HG03066 (cell line): Measurements from ENCODE around the gene LRRC47.
A peak's percentile ranks its signal among the peaks of the same experiment; 100 is the strongest.
"Not testable (repeated sequence)": the region's sequence is repeated elsewhere in the genome, so short reads cannot be mapped to it uniquely, and the experiment has no call there.

ENCODE experiments used
- ATAC-seq: cut with Tn5 transposase; IDR thresholded peaks from one replicate; pipeline ENCODE4 v1.9.1; 2021; ENCODE audit warnings: low read depth; ENCODE audit not compliant: unreplicated experiment

Gene LRRC47

DNA sequence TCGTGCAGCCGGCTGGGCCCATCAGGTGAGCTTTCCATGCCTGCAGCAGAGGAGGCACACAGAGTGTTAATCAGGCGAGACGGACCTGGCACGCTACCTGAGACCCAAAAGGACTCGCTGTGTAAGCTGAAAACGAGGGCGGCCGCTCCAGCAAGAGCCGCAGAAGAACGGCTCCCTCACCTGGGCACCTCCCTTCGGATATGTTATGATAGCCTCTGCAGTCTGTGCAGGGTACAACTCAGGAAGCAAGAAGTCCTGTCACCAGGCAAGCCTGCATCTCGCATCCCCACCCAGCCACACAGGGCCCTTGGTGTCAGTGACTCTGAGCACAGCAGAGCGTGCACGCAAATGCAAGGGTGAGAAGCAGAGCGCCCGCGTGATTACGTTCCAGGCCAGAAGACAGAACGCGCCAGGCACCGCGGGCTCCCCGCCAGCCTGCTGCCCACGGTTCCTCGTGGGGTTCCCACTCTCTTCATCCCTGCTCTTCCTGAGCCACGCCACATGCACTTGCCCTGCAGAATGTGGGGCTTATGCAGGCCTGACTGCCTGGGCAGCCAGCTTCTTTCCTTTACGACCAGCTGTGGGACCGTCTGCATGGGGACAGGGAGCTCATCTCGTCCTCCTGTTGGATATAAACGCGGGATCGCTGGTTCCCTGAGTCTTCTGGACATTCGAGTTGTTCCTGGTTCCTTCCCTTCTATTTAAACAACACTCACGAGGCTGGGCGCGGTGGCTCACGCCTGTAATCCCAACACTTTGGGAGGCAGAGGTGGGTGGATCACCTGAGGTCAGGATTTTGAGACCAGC lies 20.2 kb upstream of the LRRC47 start:
- no peak for ATAC-seq

DNA sequence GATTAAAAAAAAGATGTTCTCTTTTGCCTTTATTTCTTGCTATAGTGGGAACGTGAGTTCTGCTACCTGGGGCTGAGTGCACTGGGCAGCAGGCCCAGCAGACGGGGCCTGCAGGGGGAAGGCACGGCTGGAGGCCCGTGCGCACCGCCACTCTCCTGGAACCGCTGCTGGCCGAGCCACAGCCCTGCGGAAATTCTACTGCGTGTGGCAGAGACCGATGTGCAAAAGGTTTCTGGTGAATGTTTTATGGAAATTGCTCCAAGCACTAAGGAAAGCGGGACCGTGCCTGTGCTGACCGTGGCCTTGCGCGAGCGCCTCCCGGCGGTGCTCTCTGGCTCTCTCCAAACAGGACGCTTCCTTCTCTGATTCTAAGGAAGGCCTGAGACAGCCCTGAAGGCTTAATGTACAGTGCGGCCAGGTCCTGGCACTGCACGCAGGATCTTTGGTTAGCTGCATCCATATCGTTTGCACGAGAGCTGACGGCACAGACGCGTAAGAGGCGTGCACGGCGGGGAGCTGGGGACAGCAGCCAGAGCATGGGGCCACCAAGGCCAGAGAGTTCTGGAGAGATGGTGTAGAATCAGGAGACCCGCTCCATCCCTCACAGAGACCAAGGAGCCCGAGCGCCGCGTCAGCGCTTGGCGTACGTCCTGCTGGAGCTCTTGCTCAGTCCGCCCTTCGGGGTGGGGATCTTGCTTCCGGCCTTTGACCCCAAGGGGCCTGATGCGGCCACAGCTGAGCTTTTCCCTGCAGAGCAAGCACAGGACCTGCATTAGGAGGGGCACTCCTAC lies 18.7 kb upstream of the LRRC47 start:
- no peak for ATAC-seq

DNA sequence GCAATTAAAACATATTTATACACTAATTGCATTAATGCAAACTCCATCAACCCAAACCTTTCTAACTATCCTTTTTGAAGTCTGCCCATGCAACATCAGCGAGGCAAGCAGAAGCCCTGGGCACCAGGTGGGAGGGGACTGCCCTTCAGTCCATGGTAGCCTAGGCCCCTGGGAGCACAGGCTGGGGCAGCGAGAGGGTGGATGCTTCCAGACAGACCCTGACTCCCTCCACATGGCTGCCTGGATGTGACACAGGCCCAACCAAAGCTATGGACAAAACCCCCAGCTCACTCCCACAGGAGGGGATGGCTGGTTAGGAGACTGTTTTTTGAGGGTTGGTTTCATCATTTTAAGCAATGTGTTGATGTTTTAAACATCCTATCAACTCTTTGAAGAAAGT lies 17.8 kb upstream of the LRRC47 start:
- ATAC-seq: no peak

DNA sequence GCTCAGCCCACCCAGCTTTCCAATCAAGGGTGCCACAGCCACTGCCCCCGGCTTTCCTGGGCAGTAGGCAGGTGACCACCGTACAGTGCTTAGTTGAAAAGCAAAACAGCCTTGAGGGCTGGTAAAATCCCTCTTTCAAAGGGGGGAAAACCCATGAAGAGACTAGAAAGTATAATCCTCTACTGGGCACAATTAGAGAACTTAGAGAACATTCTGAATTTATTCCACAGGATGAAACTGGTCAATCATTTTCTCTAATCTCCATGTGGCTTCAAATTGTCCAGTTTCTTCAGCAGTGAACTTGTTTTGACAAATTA lies 15.3 kb upstream of the LRRC47 start:
- no peak for ATAC-seq

DNA sequence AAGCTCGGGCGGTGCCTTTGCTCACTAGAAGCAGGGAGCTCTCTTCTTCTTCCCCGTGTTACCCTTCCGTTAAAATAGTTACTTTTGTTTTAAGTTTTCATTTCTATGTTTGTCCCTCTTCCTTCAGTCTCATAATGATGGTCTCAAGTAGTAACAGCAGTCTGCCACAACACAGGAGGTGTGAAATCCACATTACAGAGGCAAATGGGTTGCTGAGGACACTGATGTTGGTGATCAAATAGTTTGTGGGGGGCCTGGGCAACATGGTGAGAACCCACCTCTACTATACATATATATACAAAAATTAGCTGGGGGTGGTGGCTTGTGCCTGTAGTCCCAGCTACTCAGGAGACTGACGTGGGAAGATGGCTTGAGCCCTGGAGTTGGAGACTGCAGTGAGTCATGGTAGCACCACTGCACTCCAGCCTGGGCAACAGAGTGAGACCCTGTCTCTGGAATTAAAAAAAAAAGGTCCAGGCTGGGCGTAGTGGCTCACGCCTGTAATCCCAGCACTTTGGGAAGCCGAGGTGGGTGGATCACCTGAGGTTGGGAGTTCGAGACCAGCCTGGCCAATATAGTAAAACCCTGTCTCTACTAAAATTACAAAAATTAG lies 14.0 kb upstream of the LRRC47 start:
- ATAC-seq: not testable (repeated sequence)

GRCh38 chr1:3809680-3810079 lies 13.4 kb upstream of the LRRC47 start:
- ATAC-seq: no peak

DNA sequence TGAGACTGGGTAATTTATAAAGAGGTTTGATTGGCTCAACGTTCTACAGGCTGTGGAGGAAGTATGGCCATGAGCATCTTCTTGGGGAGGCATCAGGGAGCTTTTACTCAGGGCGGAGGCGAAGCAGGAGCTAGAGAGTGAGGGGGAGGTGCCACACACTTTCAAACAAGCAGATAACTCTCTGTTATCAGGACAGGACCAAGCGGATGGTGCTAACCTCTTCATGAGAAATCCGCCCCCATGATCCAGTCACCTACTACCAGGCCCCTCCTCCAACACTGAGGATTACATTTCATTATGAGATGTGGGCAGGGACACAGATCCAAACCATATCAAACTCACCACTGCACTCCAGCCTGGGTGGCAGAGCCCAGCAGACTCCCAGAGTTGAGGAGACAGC lies 11.5 kb upstream of the LRRC47 start:
- no peak for ATAC-seq

GRCh38 chr1:3805038-3805437 lies 8.7 kb upstream of the LRRC47 start:
- no peak for ATAC-seq

DNA sequence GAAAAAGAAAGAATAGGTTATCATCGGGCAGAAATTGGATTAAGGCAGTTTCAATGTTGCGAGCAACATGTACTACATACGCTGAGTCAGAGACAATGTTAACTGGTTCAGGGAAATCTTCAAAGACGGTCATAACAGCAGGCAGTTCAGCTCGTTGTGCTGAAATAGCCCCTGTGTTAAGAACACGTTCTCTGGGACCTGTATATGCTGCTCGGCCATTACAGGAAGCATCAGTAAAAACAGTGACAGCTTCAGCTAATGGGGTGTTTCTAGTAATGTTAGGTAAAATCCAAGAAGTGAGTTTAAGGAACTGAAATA lies 8.3 kb upstream of the LRRC47 start:
- not testable (repeated sequence) for ATAC-seq

GRCh38 chr1:3803905-3804626 lies 7.8 kb upstream of the LRRC47 start:
- ATAC-seq: no peak

- not testable (repeated sequence) for ATAC-seq
Observed at GRCh38 chr1:3800795-3801194, 4.5 kb upstream of the LRRC47 start.

- no peak for ATAC-seq
Observed at GRCh38 chr1:3799976-3800685, 3.8 kb upstream of the LRRC47 start.

GRCh38 chr1:3795453-3796214 lies 664 bp downstream of the LRRC47 start:
- peak; percentile 25 for ATAC-seq

- ATAC-seq: no peak
Observed at GRCh38 chr1:3790952-3791351, 5.3 kb downstream of the LRRC47 start.

GRCh38 chr1:3790500-3790923 lies 5.8 kb downstream of the LRRC47 start:
- no peak for ATAC-seq

DNA sequence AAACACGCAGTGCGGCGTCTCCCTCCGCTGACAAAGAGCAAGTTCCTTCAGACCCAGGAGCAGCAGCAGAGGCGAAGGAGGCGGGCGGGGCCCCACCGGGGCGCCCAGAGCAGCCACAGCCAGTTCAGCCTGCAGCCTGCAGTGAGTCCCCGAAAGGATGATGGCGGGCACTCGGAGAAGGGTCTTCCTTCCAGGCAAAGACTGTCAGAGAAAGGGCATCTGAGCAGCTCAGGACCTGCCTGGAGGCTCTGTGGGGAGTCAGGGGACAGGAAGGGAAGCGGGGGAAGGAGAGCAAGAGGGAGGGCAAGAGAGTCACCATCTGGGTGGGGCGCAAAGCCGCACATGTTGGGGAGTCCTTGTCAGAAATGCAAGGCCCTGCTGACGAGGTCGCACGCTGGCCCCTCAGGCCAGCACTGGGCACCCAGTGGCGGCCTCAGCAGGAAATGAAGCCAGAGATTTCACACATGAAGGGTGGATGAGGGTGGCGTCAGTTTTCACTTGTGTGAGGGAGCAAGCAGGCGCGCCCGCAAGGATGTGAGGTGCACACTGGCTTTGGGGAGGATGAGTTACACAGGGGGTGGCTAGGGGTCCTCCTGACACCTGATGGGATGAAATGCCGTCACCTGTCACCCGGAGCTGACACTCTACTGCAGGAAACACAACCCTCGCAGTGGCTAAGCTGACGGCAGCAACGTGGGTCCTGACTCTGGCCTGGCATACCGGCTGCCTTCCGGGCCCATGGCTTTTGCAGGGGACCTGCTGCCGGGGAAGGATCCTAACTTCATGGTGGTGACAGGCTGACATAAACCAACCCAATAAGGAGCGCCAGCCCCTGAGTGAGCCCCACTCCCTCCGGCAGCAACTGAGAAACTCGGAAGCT lies 6.6 kb downstream of the LRRC47 start:
- ATAC-seq: no peak

- no peak for ATAC-seq
Observed at GRCh38 chr1:3788756-3789420, 7.4 kb downstream of the LRRC47 start.
